Dedifferentiated amniotic fluid mesenchymal stem cell (primary cell): ENCODE measurements around the gene PLXDC1.
A peak's percentile ranks its signal among the peaks of the same experiment; 100 is the strongest.

Experiments used
- DNase-seq: peaks from one replicate; pipeline ENCODE4 v3.0.0-alpha.2; 2016; ENCODE audit errors: extremely low spot score

PLXDC1 gene

DNA sequence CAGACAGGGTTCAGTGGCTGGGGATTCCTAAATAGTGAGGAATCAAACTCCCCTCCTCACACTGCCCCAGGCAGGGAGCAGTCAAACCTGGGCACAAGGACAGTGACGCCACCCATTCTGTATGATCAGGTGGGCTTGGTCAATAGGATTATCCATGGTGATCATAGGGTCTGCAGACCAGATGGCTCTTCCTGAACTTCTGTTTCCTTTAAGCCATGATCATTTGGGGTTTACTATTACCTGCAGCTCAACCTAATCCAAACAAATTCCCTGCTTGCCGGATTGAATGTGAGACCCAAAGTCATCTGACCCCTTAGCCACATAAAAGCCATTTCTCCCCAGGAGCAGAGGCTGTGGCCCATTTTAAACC lies 54.3 kb downstream of the PLXDC1 start:
- DNase-seq, result no peak

GRCh38 chr17:39096508-39097149 lies 54.8 kb downstream of the PLXDC1 start:
- DNase-seq, result no peak

DNA sequence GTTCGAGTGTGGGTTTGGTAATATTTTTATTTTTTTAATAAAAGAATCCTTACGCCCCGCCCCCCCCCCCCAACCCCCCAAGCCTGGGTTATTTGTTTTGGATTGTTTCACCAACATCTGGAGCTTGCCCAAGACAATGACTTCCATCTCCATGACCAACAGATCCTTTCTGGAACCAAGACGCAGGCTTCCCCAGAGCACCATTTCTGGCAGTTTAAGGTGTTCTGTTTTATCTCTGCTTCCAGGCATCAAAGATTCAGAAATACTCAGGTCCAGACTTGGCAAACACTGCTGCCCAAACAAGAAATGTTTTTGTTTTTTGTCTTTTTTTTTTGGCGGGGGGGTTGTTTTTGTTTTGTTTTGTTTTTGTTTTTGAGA lies 56.1 kb downstream of the PLXDC1 start:
- DNase-seq, result no peak

- DNase-seq, result no peak
These were observed 56.7 kb downstream of the PLXDC1 start for GRCh38 chr17:39094607-39095308.

DNA sequence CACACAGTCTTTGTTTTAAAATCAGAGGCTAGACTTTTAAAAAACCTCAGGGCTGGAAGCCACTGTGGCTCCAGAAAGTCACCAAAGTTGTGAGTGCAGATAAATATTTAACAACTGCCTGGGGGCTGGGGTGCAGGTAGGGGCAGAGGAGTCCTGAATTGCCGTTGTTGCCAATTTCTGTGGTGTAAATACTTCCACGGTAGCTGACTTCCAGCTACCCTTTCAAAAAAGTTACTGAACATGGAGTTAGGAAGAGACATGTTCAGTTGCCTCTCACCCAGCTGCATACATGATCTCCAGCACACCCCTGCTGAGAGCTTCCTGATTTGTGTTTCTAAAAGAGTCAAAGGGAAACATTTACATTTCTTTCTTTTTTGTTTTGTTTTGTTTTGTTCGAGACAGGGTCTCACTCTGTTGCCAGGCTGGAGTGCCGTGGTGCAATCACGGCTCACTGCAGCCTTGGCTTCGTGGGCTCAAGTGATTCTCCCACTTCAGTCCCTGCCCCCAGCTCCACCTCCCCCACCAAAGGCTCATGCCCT lies 58.7 kb downstream of the PLXDC1 start:
- no peak for DNase-seq

- DNase-seq, result no peak
These were observed 60.4 kb downstream of the PLXDC1 start for GRCh38 chr17:39090908-39091665.

DNA sequence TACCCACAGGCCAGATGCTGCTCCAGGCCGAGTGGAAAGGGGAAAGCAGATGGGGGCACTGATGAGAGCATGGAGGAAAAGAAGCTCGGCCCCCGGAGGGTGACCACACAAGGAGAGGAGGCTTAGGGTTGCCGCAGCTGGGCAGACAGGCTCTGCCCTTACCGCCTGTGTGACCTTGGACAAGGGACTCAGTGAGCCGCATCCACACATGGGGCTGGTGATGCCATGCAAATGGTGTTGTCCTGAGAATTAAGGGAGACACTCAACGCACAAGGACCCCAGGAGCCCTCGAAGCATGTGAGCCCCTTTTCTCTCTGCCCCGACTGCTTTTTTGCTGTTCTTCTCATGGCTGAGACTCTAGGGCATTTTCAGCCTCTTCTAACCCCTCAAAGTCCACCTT lies 61.0 kb downstream of the PLXDC1 start:
- no peak for DNase-seq

DNA sequence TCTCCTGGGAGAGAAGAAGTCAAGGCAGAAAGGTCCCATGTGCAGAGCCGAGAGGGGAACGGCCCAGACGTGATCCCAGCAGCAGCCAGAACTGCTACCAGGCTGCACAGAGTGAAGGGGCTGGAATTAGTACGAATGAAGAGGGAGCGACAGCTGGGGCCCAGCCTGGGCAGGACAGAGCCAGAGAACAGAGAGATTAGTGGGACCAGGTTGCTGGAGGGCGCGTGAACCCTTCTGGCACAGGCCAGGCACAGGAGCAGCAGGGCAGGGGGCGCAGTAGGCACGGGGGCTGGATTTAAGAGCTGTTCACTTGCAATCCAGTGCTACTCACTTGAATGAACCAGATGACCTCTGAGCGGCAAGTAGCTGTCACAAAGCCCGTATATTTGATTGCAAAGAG lies 66.9 kb downstream of the PLXDC1 start:
- no peak for DNase-seq

GRCh38 chr17:39083270-39083669 lies 68.2 kb downstream of the PLXDC1 start:
- no peak for DNase-seq

- peak; percentile 50 for DNase-seq
These were observed 69.0 kb downstream of the PLXDC1 start for GRCh38 chr17:39082482-39082881.

- DNase-seq, result no peak
These were observed 69.6 kb downstream of the PLXDC1 start for GRCh38 chr17:39081851-39082250.

DNA sequence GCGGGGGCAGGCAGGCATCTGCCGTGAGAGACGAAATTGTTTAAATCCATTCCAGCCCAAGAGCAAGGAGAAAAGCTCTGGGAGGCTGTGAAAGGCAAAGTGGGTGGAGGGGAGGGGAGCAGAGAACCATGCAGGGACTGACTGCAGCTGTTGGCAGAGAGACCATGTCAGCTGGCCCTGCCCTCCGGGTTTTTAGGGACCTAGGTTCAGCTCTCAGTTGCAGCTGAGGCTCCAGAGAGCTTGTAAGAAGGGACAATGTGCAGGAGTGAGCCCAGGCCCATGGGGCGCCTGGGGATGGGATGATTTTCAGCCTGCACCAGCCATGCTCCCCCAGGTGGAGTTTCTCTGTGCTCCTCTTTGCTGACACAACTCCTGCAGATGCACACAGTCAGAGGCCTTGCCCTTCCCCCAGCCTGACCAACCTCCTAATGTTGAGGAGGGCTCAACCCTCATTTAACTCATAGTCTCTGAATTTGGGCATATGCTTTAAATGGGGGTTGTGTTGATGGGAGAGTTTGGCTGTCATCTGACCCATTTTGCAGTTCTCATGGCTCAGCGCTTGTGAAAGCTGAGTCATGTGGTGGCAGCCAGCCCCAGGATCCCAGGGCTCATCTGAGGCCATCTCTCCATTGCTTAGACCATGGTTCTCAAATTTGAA lies 70.9 kb downstream of the PLXDC1 start:
- no peak for DNase-seq

GRCh38 chr17:39079836-39080235 lies 71.6 kb downstream of the PLXDC1 start:
- no peak for DNase-seq

GRCh38 chr17:39077866-39078265 lies 73.6 kb downstream of the PLXDC1 start:
- DNase-seq, result no peak

DNA sequence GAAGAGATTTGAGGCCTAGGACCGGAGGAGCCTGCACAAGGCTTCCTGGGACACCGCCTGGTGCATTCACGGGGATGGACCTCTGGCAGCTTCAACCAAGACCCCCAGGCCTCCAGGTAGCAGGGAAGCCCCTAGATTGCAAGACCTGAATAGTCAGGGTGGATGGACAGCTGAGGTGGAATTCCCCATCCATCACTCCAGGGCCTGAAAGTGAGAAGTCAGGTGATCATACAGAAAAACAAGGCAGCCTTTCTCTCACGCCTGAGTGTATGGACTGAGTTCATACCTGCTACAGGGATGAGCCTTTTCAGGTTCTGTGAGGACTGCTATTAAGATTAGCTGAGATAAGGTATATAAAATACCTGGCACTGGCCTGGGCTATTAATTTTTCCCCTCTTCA lies 74.2 kb downstream of the PLXDC1 start:
- DNase-seq, result no peak

DNA sequence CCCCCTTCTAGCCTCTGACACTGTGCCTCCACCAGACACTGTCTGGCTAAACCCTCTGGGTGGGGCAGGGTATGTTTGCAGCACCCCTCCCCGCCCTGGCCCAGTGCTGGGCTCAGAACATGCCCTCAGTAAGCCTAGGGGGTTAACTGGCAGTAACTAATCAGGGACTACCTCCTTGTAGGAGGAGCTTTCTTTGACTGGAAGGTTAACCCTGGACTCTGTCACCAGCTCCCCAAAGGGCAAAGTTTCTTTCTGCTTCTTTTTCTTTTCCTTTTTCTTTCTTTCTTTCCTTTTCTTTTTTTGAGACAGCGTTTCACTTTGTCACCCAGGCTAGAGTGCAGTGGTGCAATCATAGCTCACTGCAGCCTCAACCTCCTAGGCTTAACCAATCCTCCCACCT lies 76.8 kb downstream of the PLXDC1 start:
- DNase-seq, result no peak

- DNase-seq, result no peak
These were observed 77.5 kb downstream of the PLXDC1 start for GRCh38 chr17:39073916-39074315.

DNA sequence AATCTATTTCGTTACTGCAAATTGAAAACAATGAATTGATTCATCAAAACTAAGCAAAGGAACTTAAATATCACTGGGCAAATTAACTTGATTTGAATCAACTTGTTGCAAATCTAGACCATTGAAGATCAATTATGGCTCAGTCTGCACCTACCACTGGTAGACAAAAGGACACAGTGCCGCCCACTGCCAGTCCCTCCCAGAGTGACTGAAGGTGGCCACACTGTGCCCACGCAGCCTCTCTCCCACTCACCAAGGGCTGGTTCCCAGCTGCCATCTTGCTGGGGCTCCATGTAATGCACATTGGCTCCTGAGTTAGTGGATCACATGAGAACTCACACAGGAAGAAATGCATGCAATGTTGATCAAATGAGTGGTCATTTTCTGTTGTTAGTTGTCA lies 78.1 kb downstream of the PLXDC1 start:
- no peak for DNase-seq

DNA sequence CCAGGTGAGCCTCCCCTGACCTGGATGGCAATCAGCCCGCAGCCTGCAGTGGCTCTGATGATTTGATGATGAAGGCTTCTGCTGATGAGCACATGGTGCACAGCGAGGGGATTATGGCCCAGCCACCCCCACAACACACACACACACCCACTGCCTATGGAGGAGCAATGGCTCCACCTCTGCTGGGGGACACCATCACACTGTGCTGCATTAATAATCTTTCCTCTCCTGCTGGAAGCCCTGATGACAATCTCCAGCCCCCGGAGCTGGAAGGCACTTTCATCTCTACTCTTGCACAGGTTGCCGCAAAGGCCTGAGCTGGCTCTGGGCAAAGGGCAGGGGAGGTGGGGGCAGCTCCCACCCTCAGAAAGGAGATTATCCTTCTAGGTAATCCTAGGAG lies 79.9 kb downstream of the PLXDC1 start:
- DNase-seq, result no peak

- DNase-seq, result peak; percentile 58
These were observed 82.2 kb downstream of the PLXDC1 start for GRCh38 chr17:39069114-39069756.

DNA sequence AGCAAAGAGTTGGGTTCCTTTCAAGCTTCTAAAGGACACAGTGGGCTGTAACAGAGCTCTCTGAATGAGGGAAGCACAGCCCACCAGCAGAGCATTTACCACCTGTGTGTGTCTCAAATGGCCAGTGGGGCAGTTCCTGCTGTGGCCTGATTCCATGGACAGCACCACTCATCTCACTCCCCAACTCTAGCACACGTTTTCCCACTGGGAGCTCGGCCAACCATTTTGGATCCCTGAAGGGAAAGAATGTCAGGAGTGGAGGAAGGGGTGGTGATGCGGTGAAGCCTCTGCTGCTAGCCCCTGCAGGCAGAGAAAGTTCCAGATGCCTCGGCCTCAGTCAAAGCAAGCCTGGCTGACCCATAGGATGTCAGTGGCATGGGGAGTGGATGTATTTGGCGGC lies 86.6 kb downstream of the PLXDC1 start:
- no peak for DNase-seq

- peak; percentile 29 for DNase-seq
These were observed 87.1 kb downstream of the PLXDC1 start for GRCh38 chr17:39064374-39064773.
